ENCODE measurements around the gene ZDHHC14.

DNA sequence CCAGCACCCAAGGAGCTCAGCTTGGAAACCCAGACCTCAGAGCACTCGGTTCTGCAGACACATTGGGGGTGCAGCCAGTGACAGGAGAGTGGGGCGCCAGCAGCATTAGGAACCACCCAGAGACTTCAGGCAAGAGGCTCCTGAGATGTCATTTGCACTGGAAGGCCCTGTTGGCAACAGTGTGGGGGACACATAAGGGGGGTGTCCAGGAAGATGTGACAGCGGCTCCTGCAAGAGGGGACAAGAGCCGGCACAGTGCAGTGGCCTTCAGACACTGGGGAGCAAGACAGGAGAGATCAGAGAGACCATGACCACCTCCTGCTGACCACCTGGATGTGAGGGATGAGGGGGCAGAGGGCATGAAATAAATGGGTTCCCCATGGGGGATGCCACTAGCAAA, 235.0 kb downstream of the ZDHHC14 start:
- TF ChIP-seq EP300 (IDR thresholded peaks at IDR 0.05) (no peak), POLR2A (IDR thresholded peaks at IDR 0.05) (no peak)
- TF ChIP-seq, protein P1, sequence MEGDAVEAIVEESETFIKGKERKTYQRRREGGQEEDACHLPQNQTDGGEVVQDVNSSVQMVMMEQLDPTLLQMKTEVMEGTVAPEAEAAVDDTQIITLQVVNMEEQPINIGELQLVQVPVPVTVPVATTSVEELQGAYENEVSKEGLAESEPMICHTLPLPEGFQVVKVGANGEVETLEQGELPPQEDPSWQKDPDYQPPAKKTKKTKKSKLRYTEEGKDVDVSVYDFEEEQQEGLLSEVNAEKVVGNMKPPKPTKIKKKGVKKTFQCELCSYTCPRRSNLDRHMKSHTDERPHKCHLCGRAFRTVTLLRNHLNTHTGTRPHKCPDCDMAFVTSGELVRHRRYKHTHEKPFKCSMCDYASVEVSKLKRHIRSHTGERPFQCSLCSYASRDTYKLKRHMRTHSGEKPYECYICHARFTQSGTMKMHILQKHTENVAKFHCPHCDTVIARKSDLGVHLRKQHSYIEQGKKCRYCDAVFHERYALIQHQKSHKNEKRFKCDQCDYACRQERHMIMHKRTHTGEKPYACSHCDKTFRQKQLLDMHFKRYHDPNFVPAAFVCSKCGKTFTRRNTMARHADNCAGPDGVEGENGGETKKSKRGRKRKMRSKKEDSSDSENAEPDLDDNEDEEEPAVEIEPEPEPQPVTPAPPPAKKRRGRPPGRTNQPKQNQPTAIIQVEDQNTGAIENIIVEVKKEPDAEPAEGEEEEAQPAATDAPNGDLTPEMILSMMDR (IDR thresholded peaks at IDR 0.05) = no peak
